ENCODE data around the gene SERPINF2.

SERPINF2 gene

DNA sequence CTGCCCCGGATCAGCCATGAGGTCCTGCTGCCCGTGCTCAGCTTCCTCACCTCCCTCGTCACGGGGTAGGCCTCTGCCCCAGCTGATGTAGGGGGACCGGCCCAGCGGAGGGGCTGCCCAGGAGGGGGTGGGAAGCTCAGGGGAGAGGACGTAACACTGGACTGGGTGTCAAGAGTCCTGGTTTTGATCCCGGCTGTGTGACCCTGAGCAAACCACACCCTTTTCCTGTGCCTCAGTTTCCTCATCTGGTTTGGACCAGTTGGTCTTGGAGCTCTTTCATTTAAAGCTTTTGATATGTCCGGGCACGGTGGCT, 11.5 kb upstream of the SERPINF2 start:
- no peak overlapping the region for H3K4me3 ChIP-seq (ENCODE audit: low read depth, low read length)
- TF ChIP-seq CTCF (IDR thresholded peaks at IDR 0.05; ENCODE audit: borderline replicate concordance, insufficient read depth, low read depth, low read length): no peak

DNA sequence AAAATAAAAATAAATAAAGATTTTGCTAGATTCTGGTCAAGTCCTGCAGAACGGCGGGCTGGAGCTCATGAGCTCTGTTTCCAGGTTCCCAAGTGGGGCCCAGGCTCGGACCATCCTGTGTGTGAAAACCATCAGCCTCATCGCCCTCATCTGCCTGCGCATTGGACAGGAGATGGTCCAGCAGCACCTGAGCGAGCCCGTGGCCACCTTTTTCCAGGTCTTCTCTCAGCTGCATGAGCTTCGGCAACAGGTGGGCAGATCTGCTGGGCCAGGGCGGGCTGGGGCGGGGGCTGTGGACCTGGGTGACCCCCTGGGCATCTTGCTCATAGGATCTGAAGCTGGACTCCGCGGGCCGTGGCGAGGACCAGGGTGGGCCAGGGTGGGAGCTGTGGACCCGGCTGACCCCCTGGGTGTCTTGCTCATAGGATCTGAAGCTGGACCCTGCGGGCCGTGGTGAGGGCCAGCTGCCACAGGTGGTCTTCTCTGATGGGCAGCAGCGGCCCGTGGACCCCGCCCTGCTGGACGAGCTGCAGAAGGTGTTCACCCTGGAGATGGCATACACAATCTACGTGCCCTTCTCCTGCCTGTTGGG, 10.3 kb upstream of the SERPINF2 start:
- H3K4me3 ChIP-seq (ENCODE audit: low read depth, low read length): no peak overlapping the region

DNA sequence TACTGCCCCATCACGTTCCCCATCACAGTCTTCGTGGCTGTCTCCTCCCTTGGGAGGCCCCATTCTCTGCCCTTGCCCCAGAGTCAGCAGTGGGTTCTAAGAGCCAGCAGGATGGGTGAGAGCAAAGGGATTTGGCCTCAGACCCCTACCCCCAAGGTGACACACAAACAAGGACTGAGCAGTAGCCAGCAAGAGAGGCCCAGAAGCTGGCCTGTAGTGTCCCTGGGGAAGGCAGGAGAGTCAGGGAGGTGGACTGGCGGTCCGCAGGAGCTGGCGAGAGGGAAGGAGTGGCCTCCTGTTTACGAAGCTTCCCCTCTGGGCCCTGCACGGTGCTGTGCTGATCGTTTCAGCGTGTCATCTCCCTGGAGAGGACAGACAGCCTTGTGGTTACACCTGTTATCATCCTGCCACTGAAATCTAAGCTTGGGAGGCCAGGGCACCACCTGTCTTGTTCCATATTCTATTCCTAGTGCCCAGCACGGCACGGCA, 9.8 kb upstream of the SERPINF2 start:
- no peak for TF ChIP-seq CTCF (IDR thresholded peaks at IDR 0.05; ENCODE audit: borderline replicate concordance, insufficient read depth, low read depth, low read length)
- no peak overlapping the region for H3K4me3 ChIP-seq (ENCODE audit: low read depth, low read length)

More for the DNA sequence above, 10.3 kb upstream of the SERPINF2 start:
- no peak for TF ChIP-seq CTCF (IDR thresholded peaks at IDR 0.05; ENCODE audit: borderline replicate concordance, insufficient read depth, low read depth, low read length)

DNA sequence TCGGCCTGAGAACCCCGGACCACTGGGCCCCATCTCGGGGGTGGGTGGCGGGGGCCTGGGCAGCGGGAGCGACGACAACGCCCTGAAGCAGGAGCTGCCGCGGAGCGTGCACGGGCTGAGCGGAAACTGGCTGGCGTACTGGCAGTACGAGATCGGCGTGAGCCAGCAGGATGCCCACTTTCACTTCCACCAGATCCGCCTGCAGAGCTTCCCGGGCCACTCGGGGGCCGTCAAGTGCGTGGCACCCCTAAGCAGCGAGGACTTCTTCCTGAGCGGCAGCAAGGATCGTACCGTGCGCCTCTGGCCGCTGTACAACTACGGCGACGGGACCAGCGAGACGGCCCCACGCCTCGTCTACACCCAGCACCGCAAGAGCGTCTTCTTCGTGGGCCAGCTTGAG, 8.9 kb upstream of the SERPINF2 start:
- no peak for TF ChIP-seq CTCF (IDR thresholded peaks at IDR 0.05; ENCODE audit: borderline replicate concordance, insufficient read depth, low read depth, low read length)
- H3K4me3 ChIP-seq (ENCODE audit: low read depth, low read length): no peak overlapping the region

GRCh38 chr17:1735418-1735817, 7.3 kb upstream of the SERPINF2 start:
- no peak for TF ChIP-seq CTCF (IDR thresholded peaks at IDR 0.05; ENCODE audit: borderline replicate concordance, insufficient read depth, low read depth, low read length)
- H3K4me3 ChIP-seq (ENCODE audit: low read depth, low read length): no peak overlapping the region

DNA sequence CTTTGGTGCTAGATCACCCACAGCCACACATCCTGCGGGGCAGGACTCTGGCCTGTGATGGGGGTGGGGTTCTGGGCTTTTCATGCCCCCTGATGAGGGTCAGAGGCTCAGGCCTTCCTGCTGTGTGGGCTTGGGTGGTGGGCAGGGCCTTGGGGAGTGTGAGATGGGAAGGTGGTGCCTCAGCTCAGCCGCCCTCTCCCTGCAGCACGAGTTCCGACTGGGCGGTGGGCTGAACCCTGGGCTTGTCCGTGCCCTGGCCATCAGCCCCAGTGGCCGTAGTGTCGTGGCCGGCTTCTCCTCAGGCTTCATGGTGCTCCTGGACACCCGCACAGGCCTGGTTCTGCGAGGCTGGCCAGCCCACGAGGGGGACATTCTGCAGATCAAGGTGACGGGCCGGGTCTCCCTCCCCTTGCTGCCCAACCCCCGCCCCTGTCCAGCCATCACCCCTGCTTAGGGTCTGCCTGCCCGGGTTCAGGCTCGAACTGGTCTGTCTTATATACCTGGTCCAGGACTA, 6.8 kb upstream of the SERPINF2 start:
- no peak for TF ChIP-seq CTCF (IDR thresholded peaks at IDR 0.05; ENCODE audit: borderline replicate concordance, insufficient read depth, low read depth, low read length)
- H3K4me3 ChIP-seq (ENCODE audit: low read depth, low read length): no peak overlapping the region

Data from GM12875 (cell line).